OCI-LY1 (cell line): ENCODE results near the gene OR10D3.

ENCODE experiments used
- H2AFZ ChIP-seq: fragments of 200-600 bp; sonication (generic), shearing (Covaris generic); 2 replicates; pipeline ENCODE4 v1.6.0; 2014; ENCODE audit warnings: antibody characterized with exemption, mild to moderate bottlenecking, low read length
- H3F3A ChIP-seq: fragments of 200-600 bp; sonication (generic), shearing (Covaris generic); 2 replicates; pipeline ENCODE4 v1.6.0; 2014; ENCODE audit warnings: mild to moderate bottlenecking, antibody characterized with exemption, low read length, moderate library complexity; ENCODE audit not compliant: insufficient read depth
- H3K27ac ChIP-seq: fragments of 200-600 bp; sonication (generic); 2 replicates; pipeline ENCODE4 v1.5.1; 2014; ENCODE audit warnings: low read length, mixed run types, mild to moderate bottlenecking, low read depth; ENCODE audit not compliant: poor library complexity, severe bottlenecking
- H3K27me3 ChIP-seq: fragments of 200-600 bp; sonication (generic); 2 replicates; pipeline ENCODE4 v1.6.0; 2014; ENCODE audit warnings: antibody characterized with exemption, mild to moderate bottlenecking, low read length, moderate library complexity; ENCODE audit not compliant: insufficient read depth
- H3K36me3 ChIP-seq: fragments of 200-600 bp; sonication (generic); 2 replicates; pipeline ENCODE4 v1.6.1; 2014; ENCODE audit warnings: mild to moderate bottlenecking, antibody characterized with exemption, low read length, moderate library complexity, mixed read lengths; ENCODE audit not compliant: insufficient read depth
- H3K4me1 ChIP-seq: fragments of 200-600 bp; sonication (generic); 2 replicates; pipeline ENCODE4 v1.5.1; 2014; ENCODE audit warnings: mild to moderate bottlenecking, low read length, moderate library complexity; ENCODE audit not compliant: insufficient read depth, severe bottlenecking
- H3K4me2 ChIP-seq: fragments of 200-600 bp; sonication (generic), shearing (Covaris generic); 2 replicates; pipeline ENCODE4 v1.6.1; 2014; ENCODE audit warnings: low read length
- H3K4me3 ChIP-seq: fragments of 200-600 bp; sonication (generic); 2 replicates; pipeline ENCODE4 v1.5.1; 2014; ENCODE audit warnings: low read length, low read depth, mild to moderate bottlenecking, mixed read lengths; ENCODE audit not compliant: poor library complexity, severe bottlenecking
- H3K79me2 ChIP-seq: fragments of 200-600 bp; shearing (Covaris generic); 2 replicates; pipeline ENCODE4 v1.6.1; 2016; ENCODE audit warnings: mixed run types, low read length, mixed read lengths; ENCODE audit not compliant: insufficient read depth
- H3K9ac ChIP-seq: fragments of 200-600 bp; sonication (generic), shearing (Covaris generic); 2 replicates; pipeline ENCODE4 v1.6.1; 2014; ENCODE audit warnings: mild to moderate bottlenecking, low read length, mixed read lengths
- H3K9me2 ChIP-seq: fragments of 200-600 bp; sonication (generic), shearing (Covaris generic); 2 replicates; pipeline ENCODE4 v1.6.1; 2014; ENCODE audit warnings: low read depth, mild to moderate bottlenecking, low read length, mixed read lengths
- H3K9me3 ChIP-seq: fragments of 200-600 bp; shearing (Covaris generic); 2 replicates; pipeline ENCODE4 v1.6.1; 2014; ENCODE audit warnings: low read length, mixed read lengths
- H4K20me1 ChIP-seq: fragments of 200-600 bp; sonication (generic), shearing (Covaris generic); 2 replicates; pipeline ENCODE4 v1.6.0; 2016; ENCODE audit warnings: mild to moderate bottlenecking, low read length; ENCODE audit not compliant: insufficient read depth
- EZH2 ChIP-seq: fragments of 200-600 bp; sonication (generic), shearing (Covaris generic); IDR thresholded peaks from 2 replicates; pipeline ENCODE4 v1.8.0; 2017; ENCODE audit warnings: borderline replicate concordance, mixed run types, mild to moderate bottlenecking, antibody characterized with exemption, low read length, moderate library complexity, mixed read lengths
- TF ChIP-seq, protein P1 (sequence below): fragments of 200-600 bp; sonication (generic), shearing (Covaris generic); IDR thresholded peaks from 2 replicates; pipeline ENCODE4 v1.5.1; 2017; ENCODE audit warnings: mild to moderate bottlenecking, antibody characterized with exemption, low read length, moderate library complexity, mixed read lengths

OR10D3 gene

DNA sequence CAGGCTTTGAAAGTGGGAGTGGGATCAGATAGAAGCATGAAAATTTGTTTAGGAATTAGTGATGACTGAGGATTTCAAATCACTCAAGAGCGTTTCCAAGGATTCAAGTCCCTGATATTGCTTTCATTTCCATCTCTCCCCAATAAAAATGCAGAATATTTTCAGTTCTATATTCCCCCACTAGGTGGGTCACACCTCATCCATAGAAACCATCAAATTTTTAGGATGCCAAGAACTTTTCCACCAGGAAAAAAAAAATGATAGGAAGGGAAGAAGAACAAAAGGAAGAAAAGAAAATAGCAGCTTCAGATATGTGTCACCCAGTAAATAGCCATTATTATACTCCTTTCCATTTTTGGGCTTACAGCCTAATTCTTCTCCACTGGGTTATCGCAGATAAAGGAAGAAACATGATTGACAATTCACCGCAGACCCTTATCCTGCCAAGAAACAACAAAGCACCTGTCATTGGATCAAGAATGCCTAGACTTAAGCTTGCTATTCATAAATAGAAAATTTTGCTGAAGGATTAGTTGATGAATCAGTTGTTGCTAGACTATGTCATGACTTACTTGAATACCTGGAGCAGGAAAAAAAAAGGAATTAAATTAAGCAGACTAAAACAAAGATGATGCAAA is 30.3 kb upstream of the OR10D3 start:
- Histone ChIP-seq H3K27me3 (no peaks in the 10 kb centered on the region), H3K9me3 (no peaks in the 10 kb centered on the region), H3K4me3 (no peak overlapping the region), H3K9me2 (no peaks in the 10 kb centered on the region), H3K4me2 (no peak overlapping the region), H3K4me1 (no peaks in the 10 kb centered on the region), H3K36me3 (no peaks in the 10 kb centered on the region), H2AFZ (no peak overlapping the region), H3K79me2 (no peaks in the 10 kb centered on the region), H3F3A (no peaks in the 10 kb centered on the region), H3K9ac (no peak overlapping the region), H4K20me1 (no peaks in the 10 kb centered on the region), H3K27ac (no peak overlapping the region)
- no peak for TF ChIP-seq EZH2
- TF ChIP-seq, protein P1, sequence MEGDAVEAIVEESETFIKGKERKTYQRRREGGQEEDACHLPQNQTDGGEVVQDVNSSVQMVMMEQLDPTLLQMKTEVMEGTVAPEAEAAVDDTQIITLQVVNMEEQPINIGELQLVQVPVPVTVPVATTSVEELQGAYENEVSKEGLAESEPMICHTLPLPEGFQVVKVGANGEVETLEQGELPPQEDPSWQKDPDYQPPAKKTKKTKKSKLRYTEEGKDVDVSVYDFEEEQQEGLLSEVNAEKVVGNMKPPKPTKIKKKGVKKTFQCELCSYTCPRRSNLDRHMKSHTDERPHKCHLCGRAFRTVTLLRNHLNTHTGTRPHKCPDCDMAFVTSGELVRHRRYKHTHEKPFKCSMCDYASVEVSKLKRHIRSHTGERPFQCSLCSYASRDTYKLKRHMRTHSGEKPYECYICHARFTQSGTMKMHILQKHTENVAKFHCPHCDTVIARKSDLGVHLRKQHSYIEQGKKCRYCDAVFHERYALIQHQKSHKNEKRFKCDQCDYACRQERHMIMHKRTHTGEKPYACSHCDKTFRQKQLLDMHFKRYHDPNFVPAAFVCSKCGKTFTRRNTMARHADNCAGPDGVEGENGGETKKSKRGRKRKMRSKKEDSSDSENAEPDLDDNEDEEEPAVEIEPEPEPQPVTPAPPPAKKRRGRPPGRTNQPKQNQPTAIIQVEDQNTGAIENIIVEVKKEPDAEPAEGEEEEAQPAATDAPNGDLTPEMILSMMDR, result no peak

DNA sequence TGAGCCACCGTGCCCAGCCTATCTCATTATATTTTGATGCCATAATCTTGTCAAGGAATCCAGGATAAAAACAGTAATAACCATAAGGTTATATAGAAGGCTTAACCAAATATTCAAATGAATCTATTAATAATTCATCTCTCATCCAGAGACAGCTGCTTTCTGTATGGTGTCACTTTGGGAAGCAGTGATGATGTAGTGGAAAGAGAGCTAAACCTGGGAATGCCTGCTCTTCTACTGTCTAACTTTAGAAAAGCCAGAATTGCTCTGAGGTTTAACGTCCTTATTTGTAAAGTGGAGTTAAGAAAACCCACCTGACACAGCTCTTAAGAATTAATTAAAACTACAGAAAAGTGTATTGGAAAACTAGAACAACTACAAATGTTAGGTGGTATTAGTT is 29.3 kb upstream of the OR10D3 start:
- Histone ChIP-seq H3K9me2 (no peaks in the 10 kb centered on the region), H3K27ac (no peak overlapping the region), H3K4me2 (no peak overlapping the region), H3F3A (no peaks in the 10 kb centered on the region), H3K9me3 (no peaks in the 10 kb centered on the region), H3K27me3 (no peaks in the 10 kb centered on the region), H3K4me3 (no peak overlapping the region), H3K9ac (no peak overlapping the region), H3K36me3 (no peaks in the 10 kb centered on the region), H3K4me1 (no peaks in the 10 kb centered on the region), H2AFZ (no peak overlapping the region), H4K20me1 (no peaks in the 10 kb centered on the region), H3K79me2 (no peaks in the 10 kb centered on the region)
- TF ChIP-seq, protein P1, result no peak
- no peak for TF ChIP-seq EZH2

DNA sequence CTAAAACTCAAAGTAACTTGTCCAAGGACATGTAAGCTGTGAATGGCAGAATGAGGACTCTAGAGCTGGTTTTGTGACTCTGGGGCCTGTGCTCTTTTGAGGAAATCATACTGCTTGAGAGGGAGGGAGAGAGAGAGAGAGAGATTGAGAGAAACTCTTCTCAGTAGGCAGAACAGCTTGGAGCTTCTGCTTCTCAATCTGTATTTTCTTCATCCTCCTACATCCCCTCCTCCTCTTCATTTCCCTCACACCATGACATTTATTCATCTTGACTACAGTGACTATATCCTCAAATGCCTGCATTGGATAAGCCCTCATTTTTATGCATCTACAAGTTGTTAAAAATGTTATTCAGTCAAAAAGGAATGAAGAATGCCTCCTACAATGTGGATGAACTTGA is 23.7 kb upstream of the OR10D3 start:
- Histone ChIP-seq H3K9ac (no peak overlapping the region), H3F3A (no peaks in the 10 kb centered on the region), H3K9me2 (no peaks in the 10 kb centered on the region), H4K20me1 (no peaks in the 10 kb centered on the region), H3K4me3 (no peak overlapping the region), H3K36me3 (no peaks in the 10 kb centered on the region), H2AFZ (no peak overlapping the region), H3K4me1 (no peaks in the 10 kb centered on the region), H3K27me3 (no peaks in the 10 kb centered on the region), H3K9me3 (no peaks in the 10 kb centered on the region), H3K4me2 (no peak overlapping the region), H3K27ac (no peak overlapping the region), H3K79me2 (no peaks in the 10 kb centered on the region)
- no peak for TF ChIP-seq EZH2
- TF ChIP-seq, protein P1, result no peak
